Fibroblast of villous mesenchyme (primary cell): Measurements from ENCODE around the gene WDR64. TPM values are rescaled to one million over a fixed set of nuclear protein-coding genes. Genes with fewer than 3 reads are reported as not detected.
A peak's percentile ranks its signal among the peaks of the same experiment; 100 is the strongest.

ENCODE experiments used
- DNase-seq: peaks from one replicate; pipeline ENCODE4 v3.0.0-alpha.2; 2010; ENCODE audit warnings: low read depth
- H3K4me3 ChIP-seq: 2 replicates; pipeline ENCODE4 v1.5.1; 2011; ENCODE audit warnings: low read depth, mild to moderate bottlenecking, low read length
- CTCF ChIP-seq: IDR thresholded peaks from 2 replicates; pipeline ENCODE4 v1.5.1; 2012; ENCODE audit warnings: low read depth, mild to moderate bottlenecking, low read length; ENCODE audit not compliant: insufficient read depth
- total RNA-seq: library from RNA; depleted of rRNA; stranded (reverse); fragments of >200 nt; gene quantifications from 2 replicates; pipeline ENCODE4 v1.2.3, GENCODE V29; 2012

WDR64 gene
- total RNA-seq, 1 donor, result not detected

- TF ChIP-seq CTCF, result no peak
- no peak overlapping the region for H3K4me3 ChIP-seq
- DNase-seq, result no peak
These were observed 126.0 kb downstream of the WDR64 start for GRCh38 chr1:241778117-241778516.

DNA sequence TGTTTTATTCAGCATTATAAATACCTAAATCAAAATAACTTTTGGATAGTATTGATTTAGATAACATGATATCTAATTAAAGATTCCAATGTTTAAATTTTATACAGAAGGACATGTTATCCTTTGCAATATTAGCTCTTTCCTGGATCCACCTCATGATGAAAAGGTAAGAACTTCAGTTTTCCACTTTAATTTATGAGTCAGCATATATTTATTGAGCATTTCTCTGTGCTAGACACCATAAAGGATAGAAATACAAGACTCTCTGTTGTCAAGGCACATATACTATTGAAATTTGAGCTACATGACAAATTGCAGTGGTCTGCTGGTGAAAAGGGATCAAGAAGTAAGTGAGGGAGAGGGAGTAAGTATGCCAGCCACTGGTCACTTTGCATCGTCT lies 127.8 kb downstream of the WDR64 start:
- no peak overlapping the region for H3K4me3 ChIP-seq
- no peak for DNase-seq
- no peak for TF ChIP-seq CTCF

GRCh38 chr1:241782396-241782795 lies 130.3 kb downstream of the WDR64 start:
- no peak overlapping the region for H3K4me3 ChIP-seq
- DNase-seq, result peak; percentile 23
- TF ChIP-seq CTCF, result no peak

GRCh38 chr1:241787691-241788090 lies 135.6 kb downstream of the WDR64 start:
- no peak for TF ChIP-seq CTCF
- no peak overlapping the region for H3K4me3 ChIP-seq
- no peak for DNase-seq

- DNase-seq, result no peak
- TF ChIP-seq CTCF, result no peak
- H3K4me3 ChIP-seq, result no peak overlapping the region
These were observed 137.0 kb downstream of the WDR64 start for GRCh38 chr1:241789061-241789460.

DNA sequence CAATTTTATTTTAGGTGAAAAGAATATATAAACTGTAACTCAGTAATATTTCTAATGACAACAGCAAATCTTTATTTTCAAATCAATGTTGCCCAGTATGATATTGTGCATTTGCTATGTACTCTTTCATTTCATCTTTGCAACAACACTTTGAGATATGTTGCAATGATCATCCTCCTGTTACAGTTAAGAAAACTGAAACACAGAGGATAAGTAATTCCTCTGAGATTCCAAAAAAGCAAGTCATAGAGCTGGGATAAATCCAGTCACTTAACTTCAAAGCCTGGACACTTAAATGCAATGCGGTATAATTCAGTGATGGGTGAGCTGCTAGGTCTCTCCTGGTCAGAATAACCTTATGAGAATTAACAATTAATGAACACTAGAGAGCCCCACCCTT lies 147.3 kb downstream of the WDR64 start:
- TF ChIP-seq CTCF, result no peak
- H3K4me3 ChIP-seq, result no peak overlapping the region
- DNase-seq, result peak; percentile 50

DNA sequence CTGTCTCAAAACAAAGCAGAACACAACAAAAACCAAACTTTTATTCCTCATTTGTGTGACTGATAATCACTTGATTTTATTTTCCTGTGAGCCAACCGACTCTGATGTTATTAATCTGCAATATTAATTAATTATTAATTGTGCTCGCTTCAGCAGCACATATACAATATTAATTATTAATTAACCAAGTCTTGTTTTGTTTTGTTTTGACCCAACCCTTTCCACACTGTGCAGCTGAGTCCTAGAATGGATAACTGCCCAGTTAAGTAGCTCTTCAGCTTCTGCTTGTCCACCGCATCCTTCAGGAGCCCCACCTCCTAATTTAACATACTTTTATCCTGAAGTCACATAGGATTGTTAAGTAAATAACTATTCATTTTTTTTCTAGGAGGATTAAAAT lies 148.6 kb downstream of the WDR64 start:
- no peak overlapping the region for H3K4me3 ChIP-seq
- DNase-seq, result no peak
- no peak for TF ChIP-seq CTCF
